ENCODE data around the gene FAM177B. TPM values are rescaled to one million over a fixed set of nuclear protein-coding genes. Genes with fewer than 3 reads are reported as not detected.

FAM177B gene
- total and polyA plus RNA-seq, 4 donors = 0.10 to 0.54 (median 0.27) TPM; not detected in 1

- H3K27me3 ChIP-seq (ENCODE audit: control insufficient read depth in 3 of 3, insufficient read depth in 3 of 3, low read length in 2 of 3) = no peaks in the 10 kb centered on the region
- peaks cover 0 to 18% (median 0%) of the 10 kb centered on the region in 5 donors for H3K4me1 ChIP-seq (ENCODE audit: control insufficient read depth in 5 of 5, insufficient read depth in 5 of 5, low read length in 5 of 5)
- no peak overlapping the region for H3K4me3 ChIP-seq
- no peak for DNase-seq
- no peak for TF ChIP-seq CTCF (IDR thresholded peaks at IDR 0.05; ENCODE audit: control extremely low read depth, extremely low read depth)
- no peaks in the 10 kb centered on the region for H3K36me3 ChIP-seq (ENCODE audit: control insufficient read depth in 4 of 4, insufficient read depth in 4 of 4, low read length in 4 of 4)
- no peak overlapping the region for H3K27ac ChIP-seq (ENCODE audit: low read depth in 1 of 2, low read length in 1 of 2)
- peaks cover 0 to 8% (median 2%) of the 10 kb centered on the region in 4 donors for H3K9me3 ChIP-seq (ENCODE audit: control insufficient read depth in 4 of 4, insufficient read depth in 3 of 4, low read length in 3 of 4)
- WGBS, 2 donors = 83 to 87% methylated on average over 2 of the region's 2 CpGs
- no peak overlapping the region for H3K9ac ChIP-seq (ENCODE audit: insufficient read depth in 1 of 2, low read length in 2 of 2)
- no peak for ATAC-seq (ENCODE audit: insufficient read depth, low FRiP score)
Measured at GRCh38 chr1:222769971-222770620, 33.1 kb downstream of the FAM177B start.

GRCh38 chr1:222772996-222773379, 36.0 kb downstream of the FAM177B start:
- 30 to 48% methylated on average over 4 of the region's 4 CpGs for WGBS, 2 donors

GRCh38 chr1:222777463-222777862, 40.5 kb downstream of the FAM177B start:
- no peak overlapping the region for H3K27ac ChIP-seq (ENCODE audit: low read depth in 1 of 2, low read length in 1 of 2)
- H3K9me3 ChIP-seq (ENCODE audit: control insufficient read depth in 4 of 4, insufficient read depth in 3 of 4, low read length in 3 of 4) = no peaks in the 10 kb centered on the region
- no peaks in the 10 kb centered on the region for H3K27me3 ChIP-seq (ENCODE audit: control insufficient read depth in 3 of 3, insufficient read depth in 3 of 3, low read length in 2 of 3)
- ATAC-seq (ENCODE audit: insufficient read depth, low FRiP score) (no peak), DNase-seq (peak in 2 of 3 donors; percentile 65 to 83)
- WGBS, 2 donors = 88 to 97% methylated on average over 1 of the region's 1 CpG
- no peak for TF ChIP-seq CTCF (IDR thresholded peaks at IDR 0.05; ENCODE audit: control extremely low read depth, extremely low read depth)
- H3K36me3 ChIP-seq (ENCODE audit: control insufficient read depth in 4 of 4, insufficient read depth in 4 of 4, low read length in 4 of 4) = no peaks in the 10 kb centered on the region
- no peak overlapping the region for H3K9ac ChIP-seq (ENCODE audit: insufficient read depth in 1 of 2, low read length in 2 of 2)
- H3K4me1 ChIP-seq (ENCODE audit: control insufficient read depth in 5 of 5, insufficient read depth in 5 of 5, low read length in 5 of 5) = peaks cover 0 to 26% (median 4%) of the 10 kb centered on the region in 5 donors
- H3K4me3 ChIP-seq = no peak overlapping the region

More at GRCh38 chr1:222772996-222773379, 36.0 kb downstream of the FAM177B start:
- TF ChIP-seq CTCF (IDR thresholded peaks at IDR 0.05; ENCODE audit: control extremely low read depth, extremely low read depth) = no peak
- ATAC-seq (ENCODE audit: insufficient read depth, low FRiP score) = no peak
- Histone ChIP-seq H3K4me3 (no peak overlapping the region), H3K27ac (ENCODE audit: low read depth in 1 of 2, low read length in 1 of 2) (no peak overlapping the region), H3K4me1 (ENCODE audit: control insufficient read depth in 5 of 5, insufficient read depth in 5 of 5, low read length in 5 of 5) (peaks cover 0 to 29% (median 4%) of the 10 kb centered on the region in 5 donors), H3K9me3 (ENCODE audit: control insufficient read depth in 4 of 4, insufficient read depth in 3 of 4, low read length in 3 of 4) (peaks cover 0 to 8% (median 2%) of the 10 kb centered on the region in 4 donors), H3K36me3 (ENCODE audit: control insufficient read depth in 4 of 4, insufficient read depth in 4 of 4, low read length in 4 of 4) (no peaks in the 10 kb centered on the region), H3K27me3 (ENCODE audit: control insufficient read depth in 3 of 3, insufficient read depth in 3 of 3, low read length in 2 of 3) (no peaks in the 10 kb centered on the region), H3K9ac (ENCODE audit: insufficient read depth in 1 of 2, low read length in 2 of 2) (no peak overlapping the region)
- peak; percentile 86 to 96 (median 95) for DNase-seq
